Kidney (tissue), 14 donors: ENCODE data around the gene SUMO4. TPM values are rescaled to one million over a fixed set of nuclear protein-coding genes. Genes with fewer than 3 reads are reported as not detected.
"Not testable (repeated sequence)": the region's sequence is repeated elsewhere in the genome, so short reads cannot be mapped to it uniquely, and the experiment has no call there.

Experiments used
- DNase-seq, 5 donors: peaks; one replicate each; pipeline ENCODE4 v3.0.0-alpha.2; 2013 to 2020
- FAIRE-seq: peaks from 2 replicates; lab custom pipeline; 2012; peaks lifted over from hg19 to GRCh38; lab: Jason Lieb, UNC
- H3K27ac ChIP-seq, 2 donors: one replicate each; pipeline ENCODE4 v1.7.0; 2013; ENCODE audit warnings: low read depth in 2 of 2, low read length in 2 of 2, inconsistent platforms in 1 of 2
- H3K27me3 ChIP-seq: one replicate; pipeline ENCODE4 v1.7.1; 2013; ENCODE audit warnings: low read length, inconsistent platforms; ENCODE audit not compliant: control insufficient read depth, insufficient read depth
- H3K36me3 ChIP-seq, 3 donors: one replicate each; pipeline versions ENCODE4 v1.7.0 to v1.7.1; 2013; ENCODE audit warnings: low read length in 3 of 3, control low read depth in 1 of 3, inconsistent platforms in 1 of 3; ENCODE audit not compliant: insufficient read depth in 3 of 3, control insufficient read depth in 2 of 3
- H3K4me1 ChIP-seq, 3 donors: one replicate each; pipeline versions ENCODE4 v1.7.0 to v1.7.1; 2013; ENCODE audit warnings: low read length in 3 of 3, inconsistent platforms in 1 of 3, low read depth in 1 of 3; ENCODE audit not compliant: control insufficient read depth in 2 of 3, insufficient read depth in 2 of 3
- H3K4me3 ChIP-seq, 3 donors: one replicate each; pipeline versions ENCODE4 v1.7.0 to v1.8.1; 2013; ENCODE audit warnings: low read length in 3 of 3, control low read depth in 1 of 3, inconsistent platforms in 1 of 3
- H3K9ac ChIP-seq, 3 donors: one replicate each; pipeline versions ENCODE4 v1.7.0 to v1.7.1; 2013; ENCODE audit warnings: low read length in 3 of 3, control low read depth in 1 of 3, inconsistent platforms in 1 of 3
- H3K9me3 ChIP-seq, 3 donors: one replicate each; pipeline versions ENCODE4 v1.7.0 to v1.7.1; 2013; ENCODE audit warnings: low read length in 3 of 3, control low read depth in 1 of 3, inconsistent platforms in 1 of 3; ENCODE audit not compliant: control insufficient read depth in 2 of 3, insufficient read depth in 1 of 3
- CTCF ChIP-seq: IDR thresholded peaks from 3 replicates; pipeline ENCODE4 v1.5.1; 2012; ENCODE audit warnings: mild to moderate bottlenecking, moderate library complexity, borderline replicate concordance; ENCODE audit not compliant: insufficient read depth; ENCODE audit errors: extremely low read depth
- intact Hi-C: fragments of 100-400 bp; cut with DNase I; formaldehyde crosslinking; loops from one replicate; pipeline ENCODE4 v1.11.1; 2022
- polyA plus RNA-seq: library from polyadenylated mRNA; stranded (reverse); fragments of 350-450 nt; fragmentation: Illumina TruSeq; extraction: RNeasy Lipid Tissue Mini Kit (QIAGEN cat#74804); gene quantifications from one replicate; pipeline ENCODE4 v1.2.3, GENCODE V29; 2014; ENCODE audit warnings: low read depth, low replicate concordance; ENCODE audit not compliant: insufficient read depth
- total RNA-seq: library from RNA; stranded (reverse); fragmentation: NEBNext Ultra II Directional; extraction: Animal tissue kit (Norgen Biotek cat#: 25700); gene quantifications from one replicate; pipeline ENCODE4 v1.2.1, GENCODE V29; 2021
- donor health status: control.
- donor health status: control.
- donor health status: control.
- donor health status: control.
- donor health status: control.
- donor health status: DM: yes; HTN: yes; CAD: no.
- donor health status: Normal renal cell carcinoma (clear cell type).

Gene SUMO4
- total and polyA plus RNA-seq, 2 donors from 2014 or later, result 1.9 TPM; not detected in 1

- no peak for TF ChIP-seq CTCF
- peak in 3 of 5 donors; percentile 40 to 63 (median 57) for DNase-seq
Measured at GRCh38 chr6:149440735-149441671, 40.9 kb downstream of the SUMO4 start.

GRCh38 chr6:149441740-149442139 lies 41.7 kb downstream of the SUMO4 start:
- no peak for FAIRE-seq
- intact Hi-C loops, result no loop called here
- H3K9me3 ChIP-seq, result no peaks in the 10 kb centered on the region
- no peaks in the 10 kb centered on the region for H3K36me3 ChIP-seq
- TF ChIP-seq CTCF, result no peak
- H3K9ac ChIP-seq, result no peak overlapping the region
- H3K4me1 ChIP-seq, result peaks cover 2 to 25% (median 12%) of the 10 kb centered on the region in 3 donors
- DNase-seq, result no peak
- no peaks in the 10 kb centered on the region for H3K27me3 ChIP-seq
- H3K4me3 ChIP-seq, result no peak overlapping the region
- H3K27ac ChIP-seq, result no peak overlapping the region

More at GRCh38 chr6:149440735-149441671, 40.9 kb downstream of the SUMO4 start:
- Histone ChIP-seq H3K27ac (no peak overlapping the region), H3K9ac (no peak overlapping the region), H3K27me3 (no peaks in the 10 kb centered on the region), H3K9me3 (no peaks in the 10 kb centered on the region), H3K4me1 (peaks cover 2 to 25% (median 12%) of the 10 kb centered on the region in 3 donors), H3K4me3 (no peak overlapping the region), H3K36me3 (no peaks in the 10 kb centered on the region)
- intact Hi-C loops, result no loop called here
- FAIRE-seq, result no peak

GRCh38 chr6:149443411-149444181 lies 43.5 kb downstream of the SUMO4 start:
- Histone ChIP-seq H3K4me3 (no peak overlapping the region), H3K4me1 (peaks cover 2 to 25% (median 12%) of the 10 kb centered on the region in 3 donors), H3K9me3 (no peaks in the 10 kb centered on the region), H3K27ac (peak overlapping the region in 1 of 2 donors; percentile 21), H3K36me3 (no peaks in the 10 kb centered on the region), H3K27me3 (no peaks in the 10 kb centered on the region), H3K9ac (no peak overlapping the region)
- FAIRE-seq (no peak), DNase-seq (peak in 2 of 5 donors; percentile 18 to 61)
- TF ChIP-seq CTCF, result no peak
- intact Hi-C loops, result no loop called here

GRCh38 chr6:149444360-149445094 lies 44.5 kb downstream of the SUMO4 start:
- H3K4me1 ChIP-seq, result peaks cover 2 to 25% (median 12%) of the 10 kb centered on the region in 3 donors
- H3K9me3 ChIP-seq, H3K27ac ChIP-seq, DNase-seq, FAIRE-seq, H3K27me3 ChIP-seq, intact Hi-C loops, H3K9ac ChIP-seq, H3K4me3 ChIP-seq, H3K36me3 ChIP-seq: not testable (repeated sequence)
